ENCODE data around the gene SERPINA9. TPM values are rescaled to one million over a fixed set of nuclear protein-coding genes. Genes with fewer than 3 reads are reported as not detected.

Gene SERPINA9
- total RNA-seq, 1 experiment from 2014 or later = not detected

DNA sequence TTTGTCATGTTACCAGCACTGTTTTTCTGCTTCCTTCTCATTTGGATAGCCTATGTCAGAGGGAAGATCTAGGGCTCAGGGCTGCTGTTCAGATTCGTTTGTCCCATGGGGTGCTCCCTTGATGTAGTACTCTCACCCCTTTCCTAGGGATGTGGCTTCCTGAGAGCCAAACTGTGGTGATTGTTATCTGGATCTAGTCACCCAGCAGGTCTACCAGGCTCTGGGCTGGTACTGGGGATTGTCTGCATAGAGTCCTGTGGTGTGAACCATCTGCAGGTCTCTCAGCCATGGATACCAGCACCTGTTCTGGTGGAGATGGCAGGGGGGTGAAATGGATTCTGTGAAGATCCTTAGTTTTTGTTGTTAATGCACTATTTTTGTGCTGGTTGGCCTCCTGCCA is 17.9 kb downstream of the SERPINA9 start:
- Mint-ChIP-seq H3K36me3 (ENCODE audit: insufficient read depth, unreplicated experiment) (peaks cover 5% of the 10 kb centered on the region), H3K27me3 (ENCODE audit: unreplicated experiment) (peaks cover 86% of the 10 kb centered on the region), H3K4me1 (ENCODE audit: low read depth, unreplicated experiment) (no peaks in the 10 kb centered on the region), H3K9me3 (ENCODE audit: low read depth, unreplicated experiment) (no peaks in the 10 kb centered on the region), H3K27ac (ENCODE audit: unreplicated experiment) (no peak overlapping the region), H3K4me3 (ENCODE audit: low read depth, unreplicated experiment) (no peak overlapping the region)
- TF ChIP-seq, protein P1, sequence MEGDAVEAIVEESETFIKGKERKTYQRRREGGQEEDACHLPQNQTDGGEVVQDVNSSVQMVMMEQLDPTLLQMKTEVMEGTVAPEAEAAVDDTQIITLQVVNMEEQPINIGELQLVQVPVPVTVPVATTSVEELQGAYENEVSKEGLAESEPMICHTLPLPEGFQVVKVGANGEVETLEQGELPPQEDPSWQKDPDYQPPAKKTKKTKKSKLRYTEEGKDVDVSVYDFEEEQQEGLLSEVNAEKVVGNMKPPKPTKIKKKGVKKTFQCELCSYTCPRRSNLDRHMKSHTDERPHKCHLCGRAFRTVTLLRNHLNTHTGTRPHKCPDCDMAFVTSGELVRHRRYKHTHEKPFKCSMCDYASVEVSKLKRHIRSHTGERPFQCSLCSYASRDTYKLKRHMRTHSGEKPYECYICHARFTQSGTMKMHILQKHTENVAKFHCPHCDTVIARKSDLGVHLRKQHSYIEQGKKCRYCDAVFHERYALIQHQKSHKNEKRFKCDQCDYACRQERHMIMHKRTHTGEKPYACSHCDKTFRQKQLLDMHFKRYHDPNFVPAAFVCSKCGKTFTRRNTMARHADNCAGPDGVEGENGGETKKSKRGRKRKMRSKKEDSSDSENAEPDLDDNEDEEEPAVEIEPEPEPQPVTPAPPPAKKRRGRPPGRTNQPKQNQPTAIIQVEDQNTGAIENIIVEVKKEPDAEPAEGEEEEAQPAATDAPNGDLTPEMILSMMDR (IDR thresholded peaks at IDR 0.05; ENCODE audit: unreplicated experiment) = no peak
- no peak for DNase-seq
- CTCF ChIA-PET = no interaction called here
- intact Hi-C loops (cut with micrococcal nuclease; ENCODE audit: unreplicated experiment) = no loop called here
- no TSS peak for BruUV-seq (replicated peaks)

DNA sequence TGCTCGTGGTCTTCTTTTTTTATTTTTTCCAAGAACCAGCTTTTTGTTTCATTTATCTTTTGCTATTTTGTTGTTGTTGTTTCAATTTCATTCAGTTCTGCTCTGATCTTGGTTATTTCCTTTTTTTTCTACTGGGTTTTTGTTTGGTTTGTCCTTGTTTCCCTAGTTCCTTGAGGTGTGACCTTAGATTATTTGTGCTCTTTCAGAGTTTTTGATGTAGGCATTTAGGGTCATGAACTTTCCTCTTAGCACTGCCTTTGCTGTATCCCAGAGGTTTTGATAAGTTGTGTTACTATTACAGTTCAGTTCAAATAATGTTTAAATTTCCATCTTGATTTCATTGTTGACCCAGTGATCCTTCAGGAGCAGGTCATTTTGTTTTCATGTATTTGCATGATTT is 20.1 kb downstream of the SERPINA9 start:
- no peaks in the 10 kb centered on the region for H3K9me3 Mint-ChIP-seq (ENCODE audit: low read depth, unreplicated experiment)
- no TSS peak for BruUV-seq (replicated peaks)

GRCh38 chr14:94451826-94452225 is 24.2 kb downstream of the SERPINA9 start:
- no peaks in the 10 kb centered on the region for H3K4me1 Mint-ChIP-seq (ENCODE audit: low read depth, unreplicated experiment)
- H3K4me3 Mint-ChIP-seq (ENCODE audit: low read depth, unreplicated experiment) = no peak overlapping the region
- no peak overlapping the region for H3K27ac Mint-ChIP-seq (ENCODE audit: unreplicated experiment)
- BruUV-seq (replicated peaks) = no TSS peak
- H3K36me3 Mint-ChIP-seq (ENCODE audit: insufficient read depth, unreplicated experiment) = peaks cover 5% of the 10 kb centered on the region
- DNase-seq = no peak
- peaks cover 100% of the 10 kb centered on the region for H3K27me3 Mint-ChIP-seq (ENCODE audit: unreplicated experiment)
- TF ChIP-seq, protein P1 (IDR thresholded peaks at IDR 0.05; ENCODE audit: unreplicated experiment) = no peak
- intact Hi-C loops (cut with micrococcal nuclease; ENCODE audit: unreplicated experiment) = no loop called here
- no peaks in the 10 kb centered on the region for H3K9me3 Mint-ChIP-seq (ENCODE audit: low read depth, unreplicated experiment)
- CTCF ChIA-PET = no interaction called here

More for the DNA sequence above, 20.1 kb downstream of the SERPINA9 start:
- no peak for DNase-seq
- TF ChIP-seq, protein P1 (IDR thresholded peaks at IDR 0.05; ENCODE audit: unreplicated experiment) = no peak
- Mint-ChIP-seq H3K4me1 (ENCODE audit: low read depth, unreplicated experiment) (no peaks in the 10 kb centered on the region), H3K27me3 (ENCODE audit: unreplicated experiment) (peaks cover 86% of the 10 kb centered on the region), H3K4me3 (ENCODE audit: low read depth, unreplicated experiment) (no peak overlapping the region), H3K27ac (ENCODE audit: unreplicated experiment) (no peak overlapping the region), H3K36me3 (ENCODE audit: insufficient read depth, unreplicated experiment) (peaks cover 5% of the 10 kb centered on the region)
- CTCF ChIA-PET = no interaction called here
- intact Hi-C loops (cut with micrococcal nuclease; ENCODE audit: unreplicated experiment) = no loop called here

DNA sequence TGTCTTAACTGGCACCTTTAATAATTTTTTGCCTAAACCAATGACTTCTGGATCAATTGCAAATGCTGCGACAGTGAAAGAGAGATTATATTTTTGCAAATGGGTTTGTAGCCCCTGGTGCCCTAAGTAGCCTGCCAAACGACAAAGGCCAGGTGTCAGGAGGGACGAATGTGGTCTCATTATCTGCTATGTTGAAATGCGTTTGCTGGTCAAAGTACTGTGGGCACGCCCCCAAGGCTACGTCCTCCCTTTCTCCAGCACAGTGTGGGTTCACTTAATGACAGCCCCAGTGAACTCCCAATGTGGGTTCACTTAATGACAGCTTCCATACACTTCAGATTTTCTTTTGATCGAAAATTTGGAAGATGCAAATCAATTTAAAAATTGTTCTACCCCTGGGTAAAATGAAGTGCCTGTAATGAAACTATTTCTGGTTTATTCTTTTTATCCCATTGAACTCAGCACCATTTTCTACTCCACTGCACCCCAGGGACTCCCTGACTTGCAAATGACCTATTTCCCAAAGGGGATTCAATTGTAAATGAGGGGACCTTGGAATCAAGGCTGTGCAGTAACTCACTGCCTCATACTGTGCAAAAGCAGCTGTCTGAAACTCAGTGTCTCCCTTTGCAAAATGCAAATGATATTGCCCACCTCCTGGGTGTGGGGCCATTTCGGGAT is 24.8 kb downstream of the SERPINA9 start:
- no peak overlapping the region for H3K27ac Mint-ChIP-seq (ENCODE audit: unreplicated experiment)
- BruUV-seq (replicated peaks) = no TSS peak
- intact Hi-C loops (cut with micrococcal nuclease; ENCODE audit: unreplicated experiment) = no loop called here
- no peaks in the 10 kb centered on the region for H3K4me1 Mint-ChIP-seq (ENCODE audit: low read depth, unreplicated experiment)
- peaks cover 5% of the 10 kb centered on the region for H3K36me3 Mint-ChIP-seq (ENCODE audit: insufficient read depth, unreplicated experiment)
- H3K9me3 Mint-ChIP-seq (ENCODE audit: low read depth, unreplicated experiment) = no peaks in the 10 kb centered on the region
- DNase-seq = no peak
- peaks cover 100% of the 10 kb centered on the region for H3K27me3 Mint-ChIP-seq (ENCODE audit: unreplicated experiment)
- CTCF ChIA-PET = no interaction called here
- H3K4me3 Mint-ChIP-seq (ENCODE audit: low read depth, unreplicated experiment) = no peak overlapping the region
- TF ChIP-seq, protein P1 (IDR thresholded peaks at IDR 0.05; ENCODE audit: unreplicated experiment) = no peak
